MM.1S (cell line): ENCODE results near the gene SON.

Experiments
- DNase-seq: peaks from one replicate; pipeline ENCODE4 v3.0.0-alpha.2; 2015
- H2AFZ ChIP-seq: fragments of 300-600 bp; sonication (generic); 2 replicates; pipeline ENCODE4 v1.6.0; 2016; ENCODE audit warnings: antibody characterized with exemption, low read length
- H3F3A ChIP-seq: fragments of 300-600 bp; sonication (generic); 2 replicates; pipeline ENCODE4 v1.6.1; 2016; ENCODE audit warnings: mild to moderate bottlenecking, antibody characterized with exemption, low read length, moderate library complexity, mixed read lengths; ENCODE audit not compliant: insufficient read depth
- H3K27ac ChIP-seq: fragments of 300-600 bp; sonication (generic); 2 replicates; pipeline ENCODE4 v1.5.1; 2016; ENCODE audit warnings: mild to moderate bottlenecking, low read length
- H3K27me3 ChIP-seq: fragments of 300-600 bp; sonication (generic); replicated peaks from 2 replicates; pipeline ENCODE4 v1.6.0; 2016; ENCODE audit warnings: low read length; ENCODE audit not compliant: insufficient read depth
- H3K36me3 ChIP-seq: fragments of 300-600 bp; sonication (generic); replicated peaks from 2 replicates; pipeline ENCODE4 v1.6.1; 2016; ENCODE audit warnings: mild to moderate bottlenecking, low read length, mixed read lengths; ENCODE audit not compliant: insufficient read depth
- H3K4me1 ChIP-seq: fragments of 300-600 bp; sonication (generic); 2 replicates; pipeline ENCODE4 v1.6.1; 2016; ENCODE audit warnings: low read length, mixed read lengths
- H3K4me2 ChIP-seq: fragments of 300-600 bp; sonication (generic); 2 replicates; pipeline ENCODE4 v1.6.0; 2016; ENCODE audit warnings: low read depth, low read length
- H3K4me3 ChIP-seq: fragments of 300-600 bp; sonication (generic); 2 replicates; pipeline ENCODE4 v1.5.1; 2016; ENCODE audit warnings: low read length, mixed read lengths
- H3K79me2 ChIP-seq: fragments of 300-600 bp; sonication (generic); 2 replicates; pipeline ENCODE4 v1.6.1; 2016; ENCODE audit warnings: mixed run types, low read length, mixed read lengths
- H3K9ac ChIP-seq: fragments of 300-600 bp; sonication (generic); 2 replicates; pipeline ENCODE4 v1.6.1; 2016; ENCODE audit warnings: low read length, mixed read lengths
- H3K9me2 ChIP-seq: fragments of 300-600 bp; sonication (generic); replicated peaks from 2 replicates; pipeline ENCODE4 v1.6.1; 2016; ENCODE audit warnings: mild to moderate bottlenecking, low read length, mixed read lengths; ENCODE audit not compliant: insufficient read depth
- H3K9me3 ChIP-seq: fragments of 300-600 bp; sonication (generic); replicated peaks from 2 replicates; pipeline ENCODE4 v1.6.1; 2016; ENCODE audit warnings: mild to moderate bottlenecking, low read length, mixed read lengths; ENCODE audit not compliant: insufficient read depth
- H4K20me1 ChIP-seq: fragments of 300-600 bp; sonication (generic); 2 replicates; pipeline ENCODE4 v1.6.1; 2016; ENCODE audit warnings: mild to moderate bottlenecking, low read length, moderate library complexity, mixed read lengths; ENCODE audit not compliant: insufficient read depth
- CTCF ChIP-seq: fragments of 300-600 bp; sonication (generic); IDR thresholded peaks from 2 replicates; pipeline ENCODE4 v1.5.1; 2016; ENCODE audit warnings: antibody characterized with exemption, low read length, mixed read lengths
- EZH2 ChIP-seq: fragments of 300-600 bp; sonication (generic); optimal IDR thresholded peaks from 2 replicates; pipeline ENCODE3; 2017; ENCODE audit warnings: low read depth, mild to moderate bottlenecking, antibody characterized with exemption, low read length, mixed read lengths
- EZH2phosphoT487 ChIP-seq: fragments of 300-600 bp; sonication (generic); IDR thresholded peaks from 2 replicates; pipeline ENCODE4 v1.6.1; 2018; ENCODE audit warnings: antibody characterized with exemption, low read length

Gene SON

GRCh38 chr21:33560965-33561364, 18.1 kb downstream of the SON start:
- Histone ChIP-seq H3K27ac (no peak overlapping the region), H3K9ac (no peak overlapping the region), H4K20me1 (peaks cover 31% of the 10 kb centered on the region), H3K79me2 (peaks cover 88% of the 10 kb centered on the region), H3K27me3 (no peaks in the 10 kb centered on the region), H2AFZ (no peak overlapping the region), H3K4me3 (no peak overlapping the region), H3K4me1 (no peaks in the 10 kb centered on the region), H3K36me3 (peaks cover 62% of the 10 kb centered on the region), H3K9me3 (no peaks in the 10 kb centered on the region), H3K9me2 (no peaks in the 10 kb centered on the region), H3K4me2 (no peak overlapping the region), H3F3A (peaks cover 6% of the 10 kb centered on the region; the same call in 1 of the 2 replicates)
- no peak for DNase-seq
- TF ChIP-seq EZH2phosphoT487: no peak
- TF ChIP-seq EZH2: no peak
- TF ChIP-seq CTCF: no peak

GRCh38 chr21:33561373-33561772, 18.5 kb downstream of the SON start:
- H3K36me3 ChIP-seq: peaks cover 60% of the 10 kb centered on the region
- TF ChIP-seq EZH2: no peak
- no peak for TF ChIP-seq CTCF
- TF ChIP-seq EZH2phosphoT487: no peak
- H3K4me1 ChIP-seq: no peaks in the 10 kb centered on the region
- peaks cover 84% of the 10 kb centered on the region for H3K79me2 ChIP-seq
- no peak overlapping the region for H2AFZ ChIP-seq
- no peak overlapping the region for H3K9ac ChIP-seq
- peaks cover 6% of the 10 kb centered on the region; the same call in 1 of the 2 replicates for H3F3A ChIP-seq
- DNase-seq: no peak
- no peaks in the 10 kb centered on the region for H3K9me3 ChIP-seq
- H3K9me2 ChIP-seq: no peaks in the 10 kb centered on the region
- H3K4me2 ChIP-seq: no peak overlapping the region
- H4K20me1 ChIP-seq: peaks cover 28% of the 10 kb centered on the region
- no peak overlapping the region for H3K27ac ChIP-seq
- H3K4me3 ChIP-seq: no peak overlapping the region
- H3K27me3 ChIP-seq: no peaks in the 10 kb centered on the region

- H3K27me3 ChIP-seq: no peaks in the 10 kb centered on the region
- no peak overlapping the region for H3K4me2 ChIP-seq
- peaks cover 53% of the 10 kb centered on the region for H3K36me3 ChIP-seq
- no peak for DNase-seq
- TF ChIP-seq EZH2: no peak
- no peak for TF ChIP-seq EZH2phosphoT487
- TF ChIP-seq CTCF: no peak
- peaks cover 20% of the 10 kb centered on the region; the same call in 1 of the 2 replicates for H4K20me1 ChIP-seq
- H2AFZ ChIP-seq: no peak overlapping the region
- H3K27ac ChIP-seq: no peak overlapping the region
- no peaks in the 10 kb centered on the region for H3K9me2 ChIP-seq
- no peaks in the 10 kb centered on the region for H3K4me1 ChIP-seq
- no peak overlapping the region for H3K4me3 ChIP-seq
- no peaks in the 10 kb centered on the region for H3K9me3 ChIP-seq
- H3K9ac ChIP-seq: no peak overlapping the region
- peaks cover 11% of the 10 kb centered on the region for H3F3A ChIP-seq
- peaks cover 80% of the 10 kb centered on the region for H3K79me2 ChIP-seq
Observed at GRCh38 chr21:33562389-33562788, 19.6 kb downstream of the SON start.
